Measurements from ENCODE around the gene TP53. TPM values are rescaled to one million over a fixed set of nuclear protein-coding genes. Genes with fewer than 3 reads are reported as not detected.

The TP53 gene
- total RNA-seq, 2 experiments from 2014 or later = 69.2 to 172 TPM

DNA sequence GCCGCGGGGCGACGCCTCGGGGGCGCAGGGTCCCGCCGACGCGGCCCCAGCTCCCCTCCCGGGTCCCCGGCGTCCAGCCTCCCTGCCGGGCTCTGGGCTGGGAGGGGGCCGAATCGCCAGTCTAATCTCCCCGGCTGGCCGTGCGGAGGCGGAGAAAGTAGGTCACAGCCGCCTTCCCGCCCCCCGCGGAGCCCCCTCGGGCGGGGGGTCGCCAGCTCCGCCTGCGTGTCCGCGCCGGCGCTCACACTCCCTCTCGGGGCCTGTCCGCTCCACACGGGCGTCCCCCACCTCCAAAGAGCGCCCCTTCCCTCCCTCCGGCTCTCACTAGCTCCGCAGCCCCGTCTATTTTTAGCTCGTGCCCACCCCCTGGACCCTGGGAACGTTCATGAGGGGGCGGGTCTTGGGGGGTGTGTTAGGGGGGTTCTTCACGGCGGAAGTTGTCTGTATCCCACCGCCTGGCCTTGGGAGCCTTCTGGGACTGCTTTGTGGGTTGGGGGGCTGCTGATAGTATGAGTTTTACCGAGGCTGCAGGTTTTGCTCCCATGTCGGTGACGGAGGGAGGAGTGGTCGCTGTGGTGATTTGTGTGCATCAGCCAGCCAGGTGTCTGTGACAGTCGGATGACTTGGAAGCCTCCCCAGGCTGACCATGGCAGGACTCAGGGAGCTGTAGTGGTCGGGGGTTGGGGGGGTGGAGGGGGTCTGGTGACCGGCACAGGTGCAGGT, 35.5 kb downstream of the TP53 start:
- Histone ChIP-seq H3K27ac (ENCODE audit: low read depth, low read length, poor library complexity, severe bottlenecking) (no peak overlapping the region), H3K4me2 (ENCODE audit: low read length) (no peak overlapping the region)

DNA sequence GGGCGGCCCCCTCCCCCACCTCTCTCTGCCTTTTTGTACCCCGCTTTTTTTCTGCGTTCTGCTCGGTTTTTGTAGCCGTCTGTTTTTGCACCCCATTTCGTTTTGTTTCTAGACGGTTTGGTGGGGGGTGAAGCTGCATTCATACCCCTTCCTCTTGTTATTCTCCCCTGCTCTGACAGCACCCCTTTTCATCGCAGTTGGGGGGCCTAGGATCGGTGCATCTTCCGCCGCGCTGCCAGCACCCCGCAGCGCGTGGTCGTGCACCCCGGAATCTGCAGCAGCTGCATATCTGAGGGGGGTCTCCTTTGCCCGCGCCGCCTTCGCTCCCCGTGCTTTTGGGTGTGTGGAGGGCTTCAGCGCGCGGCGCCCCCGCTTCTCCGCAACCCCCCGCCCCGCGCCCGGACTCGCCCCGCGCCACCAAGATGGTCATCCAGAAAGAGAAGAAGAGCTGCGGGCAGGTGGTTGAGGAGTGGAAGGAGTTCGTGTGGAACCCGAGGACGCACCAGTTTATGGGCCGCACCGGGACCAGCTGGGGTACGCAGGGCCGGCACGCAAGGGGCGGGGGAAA, 36.1 kb downstream of the TP53 start:
- H3K4me3 ChIP-seq (ENCODE audit: low read depth, low read length, poor library complexity, severe bottlenecking) = no peak overlapping the region
- H3K4me2 ChIP-seq (ENCODE audit: low read length) = peak overlapping the region; percentile 30; the same call in 1 of the 2 replicates
- intact Hi-C loops (cut with micrococcal nuclease; ENCODE audit: unreplicated experiment) = no loop called here
- no peaks in the 10 kb centered on the region for H4K20me1 ChIP-seq (ENCODE audit: insufficient read depth, low read length)
- no peak for DNase-seq (ENCODE audit: low spot score)
- BruUV-seq (replicated peaks) = no TSS peak
- H2AFZ ChIP-seq (ENCODE audit: low read length) = no peak overlapping the region
- H3K79me2 ChIP-seq (ENCODE audit: insufficient read depth, low read depth, low read length) = no peaks in the 10 kb centered on the region
- no peak overlapping the region for H3K27ac ChIP-seq (ENCODE audit: low read depth, low read length, poor library complexity, severe bottlenecking)
- H3K4me1 ChIP-seq (ENCODE audit: insufficient read depth, low read length, poor library complexity, severe bottlenecking) = no peaks in the 10 kb centered on the region
- no peak for TF ChIP-seq EZH2phosphoT487 (IDR thresholded peaks at IDR 0.05; ENCODE audit: borderline replicate concordance, low read depth, low read length)
- TF ChIP-seq, protein P1, sequence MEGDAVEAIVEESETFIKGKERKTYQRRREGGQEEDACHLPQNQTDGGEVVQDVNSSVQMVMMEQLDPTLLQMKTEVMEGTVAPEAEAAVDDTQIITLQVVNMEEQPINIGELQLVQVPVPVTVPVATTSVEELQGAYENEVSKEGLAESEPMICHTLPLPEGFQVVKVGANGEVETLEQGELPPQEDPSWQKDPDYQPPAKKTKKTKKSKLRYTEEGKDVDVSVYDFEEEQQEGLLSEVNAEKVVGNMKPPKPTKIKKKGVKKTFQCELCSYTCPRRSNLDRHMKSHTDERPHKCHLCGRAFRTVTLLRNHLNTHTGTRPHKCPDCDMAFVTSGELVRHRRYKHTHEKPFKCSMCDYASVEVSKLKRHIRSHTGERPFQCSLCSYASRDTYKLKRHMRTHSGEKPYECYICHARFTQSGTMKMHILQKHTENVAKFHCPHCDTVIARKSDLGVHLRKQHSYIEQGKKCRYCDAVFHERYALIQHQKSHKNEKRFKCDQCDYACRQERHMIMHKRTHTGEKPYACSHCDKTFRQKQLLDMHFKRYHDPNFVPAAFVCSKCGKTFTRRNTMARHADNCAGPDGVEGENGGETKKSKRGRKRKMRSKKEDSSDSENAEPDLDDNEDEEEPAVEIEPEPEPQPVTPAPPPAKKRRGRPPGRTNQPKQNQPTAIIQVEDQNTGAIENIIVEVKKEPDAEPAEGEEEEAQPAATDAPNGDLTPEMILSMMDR (conservative IDR thresholded peaks at IDR 0.05; ENCODE audit: low read length) = no peak
- no peaks in the 10 kb centered on the region for H3K9me2 ChIP-seq (ENCODE audit: insufficient read depth, low read length)
- H3K9me3 ChIP-seq (ENCODE audit: low read length) = no peaks in the 10 kb centered on the region
- CTCF ChIA-PET (ENCODE audit: unreplicated experiment) = no interaction called here
- POLR2A ChIA-PET = interaction anchor here (0.5 kb wide), 1 partner anchor 393 kb away, joined by 3 read pairs; no protein-coding TSS in a partner anchor
- H3K36me3 ChIP-seq (ENCODE audit: insufficient read depth, low read length) = no peaks in the 10 kb centered on the region

More for the DNA sequence above, 35.5 kb downstream of the TP53 start:
- no peaks in the 10 kb centered on the region for H3K36me3 ChIP-seq (ENCODE audit: insufficient read depth, low read length)
- H3K9me3 ChIP-seq (ENCODE audit: low read length) = no peaks in the 10 kb centered on the region
- no TSS peak for BruUV-seq (replicated peaks)
- intact Hi-C loops (cut with micrococcal nuclease; ENCODE audit: unreplicated experiment) = no loop called here
- no peaks in the 10 kb centered on the region for H3K9me2 ChIP-seq (ENCODE audit: insufficient read depth, low read length)
- no peaks in the 10 kb centered on the region for H3K79me2 ChIP-seq (ENCODE audit: insufficient read depth, low read depth, low read length)
- no peaks in the 10 kb centered on the region for H4K20me1 ChIP-seq (ENCODE audit: insufficient read depth, low read length)
- no peak for DNase-seq (ENCODE audit: low spot score)
- ChIA-PET POLR2A (interaction anchor here (0.6 kb wide), 1 partner anchor 16 kb away, joined by 3 read pairs; no protein-coding TSS in a partner anchor), CTCF (ENCODE audit: unreplicated experiment) (no interaction called here)
- H3K4me3 ChIP-seq (ENCODE audit: low read depth, low read length, poor library complexity, severe bottlenecking) = no peak overlapping the region
- H3K4me1 ChIP-seq (ENCODE audit: insufficient read depth, low read length, poor library complexity, severe bottlenecking) = no peaks in the 10 kb centered on the region
- no peak overlapping the region for H2AFZ ChIP-seq (ENCODE audit: low read length)
- TF ChIP-seq EZH2phosphoT487 (IDR thresholded peaks at IDR 0.05; ENCODE audit: borderline replicate concordance, low read depth, low read length) = no peak
- TF ChIP-seq, protein P1 (conservative IDR thresholded peaks at IDR 0.05; ENCODE audit: low read length) = no peak

Data from OCI-LY7 (cell line).